Measurements from ENCODE around the gene SNRK.

- TF ChIP-seq POLR2AphosphoS5 (IDR thresholded peaks at IDR 0.05; ENCODE audit: low read depth, low read length): no peak
- TF ChIP-seq, protein P1, sequence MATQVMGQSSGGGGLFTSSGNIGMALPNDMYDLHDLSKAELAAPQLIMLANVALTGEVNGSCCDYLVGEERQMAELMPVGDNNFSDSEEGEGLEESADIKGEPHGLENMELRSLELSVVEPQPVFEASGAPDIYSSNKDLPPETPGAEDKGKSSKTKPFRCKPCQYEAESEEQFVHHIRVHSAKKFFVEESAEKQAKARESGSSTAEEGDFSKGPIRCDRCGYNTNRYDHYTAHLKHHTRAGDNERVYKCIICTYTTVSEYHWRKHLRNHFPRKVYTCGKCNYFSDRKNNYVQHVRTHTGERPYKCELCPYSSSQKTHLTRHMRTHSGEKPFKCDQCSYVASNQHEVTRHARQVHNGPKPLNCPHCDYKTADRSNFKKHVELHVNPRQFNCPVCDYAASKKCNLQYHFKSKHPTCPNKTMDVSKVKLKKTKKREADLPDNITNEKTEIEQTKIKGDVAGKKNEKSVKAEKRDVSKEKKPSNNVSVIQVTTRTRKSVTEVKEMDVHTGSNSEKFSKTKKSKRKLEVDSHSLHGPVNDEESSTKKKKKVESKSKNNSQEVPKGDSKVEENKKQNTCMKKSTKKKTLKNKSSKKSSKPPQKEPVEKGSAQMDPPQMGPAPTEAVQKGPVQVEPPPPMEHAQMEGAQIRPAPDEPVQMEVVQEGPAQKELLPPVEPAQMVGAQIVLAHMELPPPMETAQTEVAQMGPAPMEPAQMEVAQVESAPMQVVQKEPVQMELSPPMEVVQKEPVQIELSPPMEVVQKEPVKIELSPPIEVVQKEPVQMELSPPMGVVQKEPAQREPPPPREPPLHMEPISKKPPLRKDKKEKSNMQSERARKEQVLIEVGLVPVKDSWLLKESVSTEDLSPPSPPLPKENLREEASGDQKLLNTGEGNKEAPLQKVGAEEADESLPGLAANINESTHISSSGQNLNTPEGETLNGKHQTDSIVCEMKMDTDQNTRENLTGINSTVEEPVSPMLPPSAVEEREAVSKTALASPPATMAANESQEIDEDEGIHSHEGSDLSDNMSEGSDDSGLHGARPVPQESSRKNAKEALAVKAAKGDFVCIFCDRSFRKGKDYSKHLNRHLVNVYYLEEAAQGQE (IDR thresholded peaks at IDR 0.05; ENCODE audit: insufficient read depth in 1 of 2, low read depth in 2 of 2, low read length in 2 of 2): no peak
Measured at GRCh38 chr3:43243590-43244587, 42.5 kb upstream of the SNRK start.

Data from PFSK-1 (cell line).